PFSK-1 (cell line): ENCODE results near the gene PIEZO2.

Source experiments
- POLR2AphosphoS5 ChIP-seq: IDR thresholded peaks from 2 replicates; pipeline ENCODE4 v1.6.1; 2012; ENCODE audit warnings: low read depth, mild to moderate bottlenecking, control low read depth, low read length, moderate library complexity
- SIN3A ChIP-seq: IDR thresholded peaks from 2 replicates; pipeline ENCODE4 v1.6.1; 2012; ENCODE audit warnings: mild to moderate bottlenecking, low read length, moderate library complexity, borderline replicate concordance; ENCODE audit not compliant: insufficient read depth
- TAF1 ChIP-seq: IDR thresholded peaks from 2 replicates; pipeline ENCODE4 v1.6.1; 2012; ENCODE audit warnings: low read length, control low read depth, borderline replicate concordance; ENCODE audit not compliant: insufficient read depth
- TF ChIP-seq, protein P1 (sequence below), 2 experiments: IDR thresholded peaks; 2 replicates each; pipeline versions ENCODE4 v1.6.1 to v1.8.0; 2011 to 2012; ENCODE audit warnings: low read depth in 2 of 2, low read length in 2 of 2, control low read depth in 1 of 2, inconsistent platforms in 1 of 2, mild to moderate bottlenecking in 1 of 2, moderate library complexity in 1 of 2; ENCODE audit not compliant: insufficient read depth in 1 of 2

DNA sequence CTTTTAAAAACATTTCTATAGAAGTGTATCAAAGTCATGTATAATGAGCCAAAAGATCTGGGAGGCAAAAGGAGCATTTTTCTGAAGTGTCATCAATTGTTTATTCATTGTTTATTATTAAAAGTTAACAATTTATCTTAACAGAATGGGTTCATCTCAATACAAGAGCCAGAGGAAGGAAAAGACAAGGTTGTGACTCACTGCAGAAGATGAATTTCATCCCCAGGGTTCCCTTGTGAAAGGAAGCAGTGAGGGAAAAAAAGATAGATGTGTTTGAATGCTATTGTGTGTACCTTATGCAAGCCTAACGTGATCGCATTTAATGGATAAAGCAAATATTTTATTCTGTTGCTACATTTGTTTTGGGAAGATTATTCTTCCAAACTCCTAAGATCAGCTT is 286.3 kb downstream of the PIEZO2 start:
- TF ChIP-seq, protein P1, sequence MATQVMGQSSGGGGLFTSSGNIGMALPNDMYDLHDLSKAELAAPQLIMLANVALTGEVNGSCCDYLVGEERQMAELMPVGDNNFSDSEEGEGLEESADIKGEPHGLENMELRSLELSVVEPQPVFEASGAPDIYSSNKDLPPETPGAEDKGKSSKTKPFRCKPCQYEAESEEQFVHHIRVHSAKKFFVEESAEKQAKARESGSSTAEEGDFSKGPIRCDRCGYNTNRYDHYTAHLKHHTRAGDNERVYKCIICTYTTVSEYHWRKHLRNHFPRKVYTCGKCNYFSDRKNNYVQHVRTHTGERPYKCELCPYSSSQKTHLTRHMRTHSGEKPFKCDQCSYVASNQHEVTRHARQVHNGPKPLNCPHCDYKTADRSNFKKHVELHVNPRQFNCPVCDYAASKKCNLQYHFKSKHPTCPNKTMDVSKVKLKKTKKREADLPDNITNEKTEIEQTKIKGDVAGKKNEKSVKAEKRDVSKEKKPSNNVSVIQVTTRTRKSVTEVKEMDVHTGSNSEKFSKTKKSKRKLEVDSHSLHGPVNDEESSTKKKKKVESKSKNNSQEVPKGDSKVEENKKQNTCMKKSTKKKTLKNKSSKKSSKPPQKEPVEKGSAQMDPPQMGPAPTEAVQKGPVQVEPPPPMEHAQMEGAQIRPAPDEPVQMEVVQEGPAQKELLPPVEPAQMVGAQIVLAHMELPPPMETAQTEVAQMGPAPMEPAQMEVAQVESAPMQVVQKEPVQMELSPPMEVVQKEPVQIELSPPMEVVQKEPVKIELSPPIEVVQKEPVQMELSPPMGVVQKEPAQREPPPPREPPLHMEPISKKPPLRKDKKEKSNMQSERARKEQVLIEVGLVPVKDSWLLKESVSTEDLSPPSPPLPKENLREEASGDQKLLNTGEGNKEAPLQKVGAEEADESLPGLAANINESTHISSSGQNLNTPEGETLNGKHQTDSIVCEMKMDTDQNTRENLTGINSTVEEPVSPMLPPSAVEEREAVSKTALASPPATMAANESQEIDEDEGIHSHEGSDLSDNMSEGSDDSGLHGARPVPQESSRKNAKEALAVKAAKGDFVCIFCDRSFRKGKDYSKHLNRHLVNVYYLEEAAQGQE (IDR thresholded peaks at IDR 0.05; ENCODE audit: insufficient read depth in 1 of 2, low read depth in 2 of 2, low read length in 2 of 2) = no peak
- TF ChIP-seq POLR2AphosphoS5 (no peak), SIN3A (no peak), TAF1 (no peak)
